ENCODE measurements around the gene MAP2K5.

GRCh38 chr15:67819636-67820035 is 277.1 kb downstream of the MAP2K5 start:
- TF ChIP-seq CTCF (IDR thresholded peaks at IDR 0.05) (no peak), POLR2AphosphoS5 (IDR thresholded peaks at IDR 0.05) (no peak), POLR2A (IDR thresholded peaks at IDR 0.05) (no peak)
